GM23248 (cell line): ENCODE data around the gene RADX. TPM values are rescaled to one million over a fixed set of nuclear protein-coding genes. Genes with fewer than 3 reads are reported as not detected.
A peak's percentile ranks its signal among the peaks of the same experiment; 100 is the strongest.

Experiments used
- DNase-seq: peaks from one replicate; pipeline ENCODE4 v3.0.0-alpha.2; 2015
- H2AFZ ChIP-seq: fragments of 200-600 bp; sonication (generic); 2 replicates; pipeline ENCODE4 v1.6.1; 2016; ENCODE audit warnings: antibody characterized with exemption
- H3F3A ChIP-seq: fragments of 200-600 bp; sonication (generic); 2 replicates; pipeline ENCODE4 v1.6.1; 2016; ENCODE audit warnings: mild to moderate bottlenecking, antibody characterized with exemption, mixed run types; ENCODE audit not compliant: insufficient read depth
- H3K27ac ChIP-seq: fragments of 200-600 bp; sonication (generic); 2 replicates; pipeline ENCODE4 v1.5.1; 2016; ENCODE audit warnings: mild to moderate bottlenecking
- H3K27me3 ChIP-seq: fragments of 200-600 bp; sonication (generic); replicated peaks from 2 replicates; pipeline ENCODE4 v1.6.1; 2016; ENCODE audit warnings: mild to moderate bottlenecking; ENCODE audit not compliant: insufficient read depth
- H3K36me3 ChIP-seq: fragments of 200-600 bp; sonication (generic); 2 replicates; pipeline ENCODE4 v1.6.1; 2016; ENCODE audit warnings: low read depth, mild to moderate bottlenecking
- H3K4me1 ChIP-seq: fragments of 200-600 bp; sonication (generic); 2 replicates; pipeline ENCODE4 v1.6.1; 2016; ENCODE audit warnings: mild to moderate bottlenecking; ENCODE audit not compliant: insufficient read depth
- H3K4me2 ChIP-seq: fragments of 200-600 bp; sonication (generic); one replicate; pipeline ENCODE4 v1.6.1; 2016; ENCODE audit warnings: mild to moderate bottlenecking; ENCODE audit not compliant: unreplicated experiment
- H3K4me3 ChIP-seq: fragments of 200-600 bp; sonication (generic); 2 replicates; pipeline ENCODE4 v1.5.1; 2016; ENCODE audit warnings: mild to moderate bottlenecking
- H3K79me2 ChIP-seq: fragments of 200-600 bp; sonication (generic); 2 replicates; pipeline ENCODE4 v1.6.1; 2016; ENCODE audit warnings: mild to moderate bottlenecking; ENCODE audit not compliant: insufficient read depth
- H3K9ac ChIP-seq: fragments of 200-600 bp; sonication (generic); 2 replicates; pipeline ENCODE4 v1.6.1; 2016; ENCODE audit warnings: mild to moderate bottlenecking
- H3K9me2 ChIP-seq: fragments of 200-600 bp; sonication (generic); 2 replicates; pipeline ENCODE4 v1.6.1; 2016; ENCODE audit warnings: mixed run types, mild to moderate bottlenecking, moderate library complexity; ENCODE audit not compliant: insufficient read depth
- H3K9me3 ChIP-seq: fragments of 200-600 bp; sonication (generic); one replicate; pipeline ENCODE4 v1.6.1; 2017; ENCODE audit warnings: low read depth
- H4K20me1 ChIP-seq: fragments of 200-600 bp; sonication (generic); 2 replicates; pipeline ENCODE4 v1.6.0; 2016; ENCODE audit not compliant: insufficient read depth
- EZH2 ChIP-seq: fragments of 200-600 bp; sonication (generic); IDR thresholded peaks from 2 replicates; pipeline ENCODE4 v1.6.1; 2018; ENCODE audit warnings: antibody characterized with exemption, mild to moderate bottlenecking; ENCODE audit not compliant: insufficient read depth, poor library complexity, severe bottlenecking
- EZH2phosphoT487 ChIP-seq: fragments of 200-600 bp; sonication (generic); IDR thresholded peaks from 2 replicates; pipeline ENCODE4 v1.6.1; 2018; ENCODE audit warnings: antibody characterized with exemption, moderate library complexity, mild to moderate bottlenecking, low read depth; ENCODE audit not compliant: insufficient read depth
- WGBS, 2 experiments: methylation state at CpG; one replicate each; pipeline ENCODE4 v1.1.6; 2015 to 2017; ENCODE audit warnings: low lambda C conversion rate in 2 of 2, low coverage in 1 of 2; ENCODE audit errors: missing lambda C conversion rate in 2 of 2; 5-methylcytosine and 5-hydroxymethylcytosine counted together
- in situ Hi-C: fragments of 300-500 bp; cut with MboI; formaldehyde crosslinking; loops from 2 replicates; pipeline ENCODE4 v1.15.0; 2020
- polyA plus RNA-seq: library from polyadenylated mRNA; unstranded; fragments of >200 nt; fragmentation: Nextera tagmentation; extraction: Ambion mirVana; gene quantifications from 2 replicates; pipeline ENCODE4 v1.2.1, GENCODE V29; 2016
- total RNA-seq: library from RNA; depleted of rRNA; stranded (reverse); fragments of >200 nt; shearing (Covaris generic); gene quantifications from 2 replicates; pipeline ENCODE4 v1.2.3, GENCODE V29; 2014

RADX gene
- total and polyA plus RNA-seq, 2 experiments from 2014 or later = 0.53 to 2.1 TPM

- H3K4me2 ChIP-seq = no peak overlapping the region
- H3K27me3 ChIP-seq = no peaks in the 10 kb centered on the region
Observed at GRCh38 chrX:106585478-106585877, 26.3 kb upstream of the RADX start.

GRCh38 chrX:106588801-106589200, 23.0 kb upstream of the RADX start:
- H3K9me3 ChIP-seq = no peaks in the 10 kb centered on the region
- H3K4me1 ChIP-seq = no peaks in the 10 kb centered on the region
- no peaks in the 10 kb centered on the region for H3F3A ChIP-seq
- no peak overlapping the region for H3K4me2 ChIP-seq
- WGBS, 2 experiments = 0 to 4% methylated on average over 1 to 2 of the region's 2 CpGs
- H2AFZ ChIP-seq = no peak overlapping the region
- no peaks in the 10 kb centered on the region for H3K27me3 ChIP-seq
- H3K79me2 ChIP-seq = no peaks in the 10 kb centered on the region
- H3K4me3 ChIP-seq = no peak overlapping the region
- DNase-seq = no peak
- TF ChIP-seq EZH2phosphoT487 = no peak
- no peak for TF ChIP-seq EZH2
- no peaks in the 10 kb centered on the region for H3K36me3 ChIP-seq
- H4K20me1 ChIP-seq = no peaks in the 10 kb centered on the region
- no peak overlapping the region for H3K27ac ChIP-seq
- in situ Hi-C loops = no loop called here
- H3K9ac ChIP-seq = no peak overlapping the region
- no peaks in the 10 kb centered on the region for H3K9me2 ChIP-seq

More at GRCh38 chrX:106585478-106585877, 26.3 kb upstream of the RADX start:
- in situ Hi-C loops = no loop called here
- H3K9me2 ChIP-seq = no peaks in the 10 kb centered on the region
- TF ChIP-seq EZH2phosphoT487 (no peak), EZH2 (no peak)
- H3K4me3 ChIP-seq = no peak overlapping the region
- H4K20me1 ChIP-seq = no peaks in the 10 kb centered on the region
- H3K4me1 ChIP-seq = no peaks in the 10 kb centered on the region
- WGBS, 2 experiments = 14 to 19% methylated on average over 2 of the region's 2 CpGs
- no peak overlapping the region for H3K27ac ChIP-seq
- no peaks in the 10 kb centered on the region for H3K9me3 ChIP-seq
- no peak overlapping the region for H2AFZ ChIP-seq
- no peak for DNase-seq
- H3K79me2 ChIP-seq = no peaks in the 10 kb centered on the region
- H3K36me3 ChIP-seq = no peaks in the 10 kb centered on the region
- no peak overlapping the region for H3K9ac ChIP-seq
- no peaks in the 10 kb centered on the region for H3F3A ChIP-seq

- Histone ChIP-seq H3K4me1 (no peaks in the 10 kb centered on the region), H3K27ac (no peak overlapping the region), H3K27me3 (no peaks in the 10 kb centered on the region), H3F3A (no peaks in the 10 kb centered on the region), H3K9ac (no peak overlapping the region), H3K79me2 (no peaks in the 10 kb centered on the region), H3K4me3 (no peak overlapping the region), H2AFZ (no peak overlapping the region), H3K9me3 (no peaks in the 10 kb centered on the region), H3K4me2 (no peak overlapping the region), H4K20me1 (no peaks in the 10 kb centered on the region), H3K36me3 (no peaks in the 10 kb centered on the region), H3K9me2 (no peaks in the 10 kb centered on the region)
- no peak for DNase-seq
- WGBS, 2 experiments = 7 to 44% methylated on average over 2 of the region's 2 CpGs
- in situ Hi-C loops = no loop called here
- TF ChIP-seq EZH2 = no peak
- TF ChIP-seq EZH2phosphoT487 = no peak
Observed at GRCh38 chrX:106599411-106599810, 12.4 kb upstream of the RADX start.

GRCh38 chrX:106606571-106606970, 5.2 kb upstream of the RADX start:
- Histone ChIP-seq H3K4me2 (no peak overlapping the region), H3K36me3 (no peaks in the 10 kb centered on the region), H3K27ac (no peak overlapping the region), H3F3A (no peaks in the 10 kb centered on the region), H3K4me1 (no peaks in the 10 kb centered on the region), H3K79me2 (no peaks in the 10 kb centered on the region), H3K4me3 (no peak overlapping the region), H2AFZ (no peak overlapping the region), H3K9me3 (no peaks in the 10 kb centered on the region), H3K9me2 (no peaks in the 10 kb centered on the region), H3K9ac (no peak overlapping the region), H3K27me3 (no peaks in the 10 kb centered on the region), H4K20me1 (no peaks in the 10 kb centered on the region)
- TF ChIP-seq EZH2 (no peak), EZH2phosphoT487 (no peak)
- peak; percentile 33 for DNase-seq
- in situ Hi-C loops = no loop called here
- 43 to 56% methylated on average over 1 of the region's 1 CpG for WGBS, 2 experiments

GRCh38 chrX:106608016-106608415, 3.8 kb upstream of the RADX start:
- WGBS, 2 experiments = 62 to 71% methylated on average over 6 of the region's 6 CpGs
- in situ Hi-C loops = no loop called here

More at GRCh38 chrX:106608016-106608415, 3.8 kb upstream of the RADX start:
- no peaks in the 10 kb centered on the region for H3K27me3 ChIP-seq
- H2AFZ ChIP-seq = no peak overlapping the region
- no peaks in the 10 kb centered on the region for H3K79me2 ChIP-seq
- no peaks in the 10 kb centered on the region for H3K9me2 ChIP-seq
- H3K9ac ChIP-seq = no peak overlapping the region
- no peaks in the 10 kb centered on the region for H3K9me3 ChIP-seq
- no peaks in the 10 kb centered on the region for H3K4me1 ChIP-seq
- H3K27ac ChIP-seq = no peak overlapping the region
- no peak for DNase-seq
- no peaks in the 10 kb centered on the region for H4K20me1 ChIP-seq
- no peaks in the 10 kb centered on the region for H3F3A ChIP-seq
- no peak overlapping the region for H3K4me3 ChIP-seq
- no peak overlapping the region for H3K4me2 ChIP-seq
- no peaks in the 10 kb centered on the region for H3K36me3 ChIP-seq
- TF ChIP-seq EZH2 = no peak
- TF ChIP-seq EZH2phosphoT487 = no peak
